HG03342 (cell line): ENCODE results near the gene ELAVL4.

Source experiments
- ATAC-seq: cut with Tn5 transposase; IDR thresholded peaks from one replicate; pipeline ENCODE4 v1.9.1; 2021; ENCODE audit warnings: mild to moderate bottlenecking, moderate library complexity; ENCODE audit not compliant: unreplicated experiment

The ELAVL4 gene

DNA sequence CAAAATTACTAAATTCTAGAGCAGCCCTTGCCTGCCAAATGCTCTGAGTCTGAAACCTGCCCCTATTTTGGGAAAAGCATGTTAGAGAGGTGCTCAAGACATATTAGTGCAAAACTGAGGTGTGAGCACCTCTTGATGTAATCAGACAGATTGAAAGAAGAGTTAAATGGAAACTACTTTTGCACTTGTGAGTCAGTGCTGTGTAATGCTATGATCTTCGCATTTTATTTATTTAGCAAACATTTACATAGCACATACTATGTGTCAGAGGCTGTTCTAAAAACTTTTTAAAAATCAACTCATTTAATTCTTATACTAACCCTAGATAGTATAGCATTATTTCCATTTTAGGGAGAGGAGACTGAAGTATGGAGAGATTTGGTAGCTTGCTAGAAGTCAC, 138.1 kb downstream of the ELAVL4 start:
- ATAC-seq: no peak

DNA sequence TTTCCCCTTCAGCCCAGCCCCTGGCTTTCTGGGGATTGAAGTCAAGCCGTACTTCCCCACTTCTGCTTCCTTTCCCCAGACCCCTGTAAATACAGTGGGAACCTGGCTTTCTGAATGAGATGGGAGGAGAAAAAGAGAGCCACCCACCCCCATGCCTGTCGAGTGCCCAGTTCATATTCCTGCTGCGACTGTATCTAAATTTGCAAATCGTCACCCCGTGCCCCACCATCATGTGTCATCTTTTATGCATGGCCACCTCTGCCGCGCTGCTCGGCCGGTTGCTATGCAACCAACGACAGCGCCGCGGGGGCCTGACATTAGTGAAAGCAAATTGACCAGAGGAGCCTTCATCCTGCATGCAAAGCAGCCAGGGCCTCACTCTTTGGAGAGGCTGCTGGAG, 143.0 kb downstream of the ELAVL4 start:
- peak; percentile 95 for ATAC-seq

DNA sequence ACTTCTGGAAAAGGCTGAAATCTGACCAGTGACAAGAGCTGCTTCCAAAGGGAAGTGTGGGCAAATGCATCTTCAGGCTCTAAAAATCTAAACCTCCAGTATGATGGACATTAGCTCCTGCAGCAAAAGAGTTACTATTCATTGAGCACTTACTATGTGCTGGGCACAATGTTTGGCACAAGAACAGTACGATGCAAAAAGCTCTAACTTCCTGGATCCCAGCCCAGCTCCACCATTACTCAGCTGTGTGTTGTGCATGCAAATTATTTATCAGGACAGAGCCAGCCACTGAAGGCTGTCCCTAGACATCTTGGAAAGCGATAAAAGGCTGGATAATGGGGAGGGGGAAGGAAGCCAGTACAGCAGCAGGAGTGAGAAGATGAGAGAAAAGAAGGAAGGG, 143.5 kb downstream of the ELAVL4 start:
- ATAC-seq: no peak
